Measurements from ENCODE around the gene TMTC4.

DNA sequence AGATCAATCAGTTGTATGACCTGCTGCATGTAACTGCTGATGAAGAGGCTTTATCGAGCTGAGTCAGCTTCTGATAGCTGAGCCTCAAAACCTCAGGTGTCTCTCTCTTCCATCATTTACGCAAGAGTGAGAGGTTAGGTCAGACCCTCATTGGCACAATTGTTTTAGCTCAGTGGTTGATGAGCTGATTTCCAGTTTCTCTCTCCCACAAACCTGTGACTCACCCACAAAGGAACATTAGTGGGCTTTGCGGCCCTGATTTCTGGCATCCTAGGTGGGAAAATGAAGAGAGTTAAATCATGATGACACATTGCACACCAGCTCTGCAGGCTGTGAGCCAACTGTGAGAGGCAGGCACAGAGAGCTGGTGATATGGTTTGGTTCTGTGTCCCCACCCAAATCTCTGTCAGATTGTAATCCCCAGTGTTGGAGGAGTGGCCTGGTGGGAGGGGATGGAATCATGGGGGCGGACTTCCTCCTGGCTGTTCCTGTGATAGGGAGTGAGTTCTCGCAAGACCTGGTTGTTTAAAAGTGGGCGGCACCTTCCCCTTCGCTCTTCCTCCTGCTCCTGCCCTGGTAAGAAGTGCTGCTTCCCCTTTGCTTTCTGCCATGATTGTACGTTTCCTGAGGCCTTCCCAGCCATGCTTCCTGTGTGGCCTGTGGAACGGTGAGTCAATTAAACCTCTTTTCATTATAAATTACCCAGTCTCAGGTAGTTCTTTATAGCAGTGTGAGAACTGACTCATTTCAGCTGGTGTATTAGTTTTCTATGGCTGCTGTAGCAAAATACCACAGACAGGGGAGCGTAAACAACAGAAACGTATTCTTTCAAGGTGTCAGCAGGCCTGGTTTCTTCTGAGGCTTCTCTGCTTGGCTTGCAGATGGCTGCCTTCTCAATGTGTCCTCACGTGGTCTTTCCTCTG, 33.5 kb upstream of the TMTC4 start:
- TF ChIP-seq POLR2AphosphoS5 (IDR thresholded peaks at IDR 0.05; ENCODE audit: low read depth, low read length): no peak
- TF ChIP-seq POLR2A (IDR thresholded peaks at IDR 0.05; ENCODE audit: low read depth, low read length): no peak
- no peak for TF ChIP-seq TAF1 (IDR thresholded peaks at IDR 0.05; ENCODE audit: borderline replicate concordance, low read depth, low read length)

All from GM12892 (cell line).